Epithelial cell of esophagus (primary cell): ENCODE measurements around the gene GTF2A2.

ENCODE experiments used
- DNase-seq: peaks from one replicate; pipeline ENCODE4 v3.0.0; 2010; ENCODE audit warnings: low read depth
- H3K4me3 ChIP-seq: 2 replicates; pipeline ENCODE4 v1.5.1; 2011; ENCODE audit warnings: mild to moderate bottlenecking, low read length, control low read depth
- TF ChIP-seq, protein P1 (sequence below): IDR thresholded peaks from 2 replicates; pipeline ENCODE4 v1.5.1; 2011; ENCODE audit warnings: low read depth, mild to moderate bottlenecking, low read length, control low read depth, inconsistent platforms; ENCODE audit not compliant: insufficient read depth; ENCODE audit errors: missing control alignments

GTF2A2 gene

DNA sequence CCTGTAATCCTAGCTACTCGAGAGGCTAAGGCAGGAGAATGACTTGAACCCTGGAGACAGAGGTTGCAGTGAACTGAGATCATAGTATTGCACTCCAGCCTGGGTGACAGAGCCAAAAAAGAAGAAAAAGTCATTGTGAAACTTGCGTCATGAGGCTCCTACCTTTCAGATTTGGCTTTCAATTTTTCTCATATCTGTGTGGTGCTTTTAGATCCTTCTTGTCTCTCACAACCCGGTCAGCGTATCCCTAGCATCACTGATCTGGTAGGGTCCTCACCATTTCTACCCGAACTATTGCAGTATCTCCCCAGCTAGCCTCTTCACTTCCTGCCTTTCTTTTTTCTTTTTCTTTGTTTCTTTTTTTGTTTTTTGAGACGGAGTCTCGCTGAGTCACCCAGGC is 67.3 kb downstream of the GTF2A2 start:
- H3K4me3 ChIP-seq = no peak overlapping the region
- DNase-seq = no peak
- TF ChIP-seq, protein P1, sequence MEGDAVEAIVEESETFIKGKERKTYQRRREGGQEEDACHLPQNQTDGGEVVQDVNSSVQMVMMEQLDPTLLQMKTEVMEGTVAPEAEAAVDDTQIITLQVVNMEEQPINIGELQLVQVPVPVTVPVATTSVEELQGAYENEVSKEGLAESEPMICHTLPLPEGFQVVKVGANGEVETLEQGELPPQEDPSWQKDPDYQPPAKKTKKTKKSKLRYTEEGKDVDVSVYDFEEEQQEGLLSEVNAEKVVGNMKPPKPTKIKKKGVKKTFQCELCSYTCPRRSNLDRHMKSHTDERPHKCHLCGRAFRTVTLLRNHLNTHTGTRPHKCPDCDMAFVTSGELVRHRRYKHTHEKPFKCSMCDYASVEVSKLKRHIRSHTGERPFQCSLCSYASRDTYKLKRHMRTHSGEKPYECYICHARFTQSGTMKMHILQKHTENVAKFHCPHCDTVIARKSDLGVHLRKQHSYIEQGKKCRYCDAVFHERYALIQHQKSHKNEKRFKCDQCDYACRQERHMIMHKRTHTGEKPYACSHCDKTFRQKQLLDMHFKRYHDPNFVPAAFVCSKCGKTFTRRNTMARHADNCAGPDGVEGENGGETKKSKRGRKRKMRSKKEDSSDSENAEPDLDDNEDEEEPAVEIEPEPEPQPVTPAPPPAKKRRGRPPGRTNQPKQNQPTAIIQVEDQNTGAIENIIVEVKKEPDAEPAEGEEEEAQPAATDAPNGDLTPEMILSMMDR = no peak
